Tibial artery (tissue), 4 donors: ENCODE data around the gene ASIC2.

Experiments
- DNase-seq, 2 donors: peaks; one replicate each; pipeline ENCODE4 v3.0.0-alpha.2; 2019
- H3K27ac ChIP-seq, 2 donors: fragments of 200-600 bp; sonication (generic) in 1 of 2; 1 replicate in 1 of 2; 2 replicates in 1 of 2; pipeline ENCODE4 v1.5.1; 2018 to 2019; ENCODE audit warnings: mild to moderate bottlenecking in 1 of 2
- H3K27me3 ChIP-seq, 2 donors: fragments of 200-600 bp; sonication (generic) in 1 of 2; one replicate each; pipeline versions ENCODE4 v1.5.1 to v1.6.0; 2016 to 2019
- H3K36me3 ChIP-seq, 3 donors: fragments of 200-600 bp; sonication (generic) in 2 of 3; one replicate each; pipeline ENCODE4 v1.5.1; 2016 to 2019; ENCODE audit warnings: mild to moderate bottlenecking in 2 of 3
- H3K4me1 ChIP-seq, 4 donors: fragments of 200-600 bp; sonication (generic) in 2 of 4; 1 replicate in 3 of 4; 2 replicates in 1 of 4; pipeline ENCODE4 v1.5.1; 2016 to 2019
- H3K4me3 ChIP-seq, 2 donors: fragments of 200-600 bp; sonication (generic) in 1 of 2; 1 replicate in 1 of 2; 2 replicates in 1 of 2; pipeline ENCODE4 v1.5.1; 2018 to 2019; ENCODE audit warnings: mild to moderate bottlenecking in 2 of 2
- H3K9me3 ChIP-seq, 3 donors: fragments of 200-600 bp; sonication (generic) in 1 of 3; one replicate each; pipeline ENCODE4 v1.5.1; 2016 to 2019
- CTCF ChIP-seq, 2 experiments: fragments of 200-600 bp in 1 of 2; fragments of 450-650 bp in 1 of 2; IDR thresholded peaks; one replicate each; pipeline ENCODE4 v1.5.1; 2017 to 2019; ENCODE audit warnings: antibody characterized with exemption in 2 of 2, mild to moderate bottlenecking in 1 of 2, moderate library complexity in 1 of 2
- intact Hi-C: fragments of 100-400 bp; cut with DNase I; formaldehyde crosslinking; loops from one replicate; pipeline ENCODE4 v1.15.0; 2023; ENCODE audit warnings: low total_unique reads

The ASIC2 gene

GRCh38 chr17:33242375-33243124, 50.5 kb downstream of the ASIC2 start:
- Histone ChIP-seq H3K4me3 (no peak overlapping the region), H3K9me3 (no peaks in the 10 kb centered on the region), H3K4me1 (no peaks in the 10 kb centered on the region), H3K36me3 (no peaks in the 10 kb centered on the region), H3K27me3 (peaks cover 0 to 11% of the 10 kb centered on the region in 2 donors), H3K27ac (no peak overlapping the region)
- TF ChIP-seq CTCF (IDR thresholded peaks at IDR 0.05) = no peak
- no peak for DNase-seq
- intact Hi-C loops = no loop called here

GRCh38 chr17:33241390-33241789, 51.7 kb downstream of the ASIC2 start:
- H3K4me3 ChIP-seq = no peak overlapping the region
- H3K36me3 ChIP-seq = no peaks in the 10 kb centered on the region
- no peaks in the 10 kb centered on the region for H3K4me1 ChIP-seq
- intact Hi-C loops = no loop called here
- no peak for TF ChIP-seq CTCF (IDR thresholded peaks at IDR 0.05)
- no peak for DNase-seq
- no peak overlapping the region for H3K27ac ChIP-seq
- peaks cover 0 to 11% of the 10 kb centered on the region in 2 donors for H3K27me3 ChIP-seq
- no peaks in the 10 kb centered on the region for H3K9me3 ChIP-seq

- H3K4me3 ChIP-seq = no peak overlapping the region
- DNase-seq = no peak
- intact Hi-C loops = no loop called here
- peaks cover 0 to 11% of the 10 kb centered on the region in 2 donors for H3K27me3 ChIP-seq
- no peaks in the 10 kb centered on the region for H3K36me3 ChIP-seq
- H3K9me3 ChIP-seq = no peaks in the 10 kb centered on the region
- no peak for TF ChIP-seq CTCF (IDR thresholded peaks at IDR 0.05)
- peaks cover 0 to 6% (median 4%) of the 10 kb centered on the region in 4 donors for H3K4me1 ChIP-seq
- no peak overlapping the region for H3K27ac ChIP-seq
Measured at GRCh38 chr17:33240362-33240761, 52.7 kb downstream of the ASIC2 start.

GRCh38 chr17:33239702-33240101, 53.4 kb downstream of the ASIC2 start:
- Histone ChIP-seq H3K4me3 (no peak overlapping the region), H3K27ac (no peak overlapping the region), H3K4me1 (peaks cover 0 to 13% (median 11%) of the 10 kb centered on the region in 4 donors), H3K27me3 (peaks cover 0 to 8% of the 10 kb centered on the region in 2 donors), H3K36me3 (no peaks in the 10 kb centered on the region), H3K9me3 (no peaks in the 10 kb centered on the region)
- TF ChIP-seq CTCF (IDR thresholded peaks at IDR 0.05) = no peak
- intact Hi-C loops = no loop called here
- no peak for DNase-seq

- no peak overlapping the region for H3K4me3 ChIP-seq
- no peak for TF ChIP-seq CTCF (IDR thresholded peaks at IDR 0.05)
- no peaks in the 10 kb centered on the region for H3K9me3 ChIP-seq
- H3K27ac ChIP-seq = peak overlapping the region; percentile 48 to 49
- no peaks in the 10 kb centered on the region for H3K36me3 ChIP-seq
- peaks cover 0 to 18% (median 15%) of the 10 kb centered on the region in 4 donors for H3K4me1 ChIP-seq
- H3K27me3 ChIP-seq = no peaks in the 10 kb centered on the region
- DNase-seq = peak; percentile 76 to 88
- intact Hi-C loops = no loop called here
Measured at GRCh38 chr17:33234930-33235685, 58.0 kb downstream of the ASIC2 start.
